Measurements from ENCODE around the gene HIVEP1. TPM values are rescaled to one million over a fixed set of nuclear protein-coding genes. Genes with fewer than 3 reads are reported as not detected.

Gene HIVEP1
- polyA plus RNA-seq, 1 of the 3 experiments (the other 2 are of a cell fraction) = 7.7 TPM

- no peak overlapping the region for H3K4me3 ChIP-seq (ENCODE audit: low read depth in 2 of 2, low read length in 1 of 2)
- H3F3A ChIP-seq (replicated peaks; ENCODE audit: insufficient read depth) = no peaks in the 10 kb centered on the region
- no peak for DNase-seq
- no peaks in the 10 kb centered on the region for H3K9me3 ChIP-seq
- no peaks in the 10 kb centered on the region for H3K4me1 ChIP-seq (ENCODE audit: control insufficient read depth in 1 of 2, insufficient read depth in 2 of 2, low read depth in 1 of 2, low read length in 1 of 2)
- no peaks in the 10 kb centered on the region for H3K9me2 ChIP-seq
- no peaks in the 10 kb centered on the region for H4K20me1 ChIP-seq (ENCODE audit: insufficient read depth)
- H2AFZ ChIP-seq (ENCODE audit: low read depth) = no peak overlapping the region
- no peak overlapping the region for H3K9ac ChIP-seq
- TF ChIP-seq NRF1 (IDR thresholded peaks at IDR 0.05; ENCODE audit: low read depth, low read length) (no peak), NFIC (IDR thresholded peaks at IDR 0.05; ENCODE audit: borderline replicate concordance) (no peak)
- TF ChIP-seq, protein P1, sequence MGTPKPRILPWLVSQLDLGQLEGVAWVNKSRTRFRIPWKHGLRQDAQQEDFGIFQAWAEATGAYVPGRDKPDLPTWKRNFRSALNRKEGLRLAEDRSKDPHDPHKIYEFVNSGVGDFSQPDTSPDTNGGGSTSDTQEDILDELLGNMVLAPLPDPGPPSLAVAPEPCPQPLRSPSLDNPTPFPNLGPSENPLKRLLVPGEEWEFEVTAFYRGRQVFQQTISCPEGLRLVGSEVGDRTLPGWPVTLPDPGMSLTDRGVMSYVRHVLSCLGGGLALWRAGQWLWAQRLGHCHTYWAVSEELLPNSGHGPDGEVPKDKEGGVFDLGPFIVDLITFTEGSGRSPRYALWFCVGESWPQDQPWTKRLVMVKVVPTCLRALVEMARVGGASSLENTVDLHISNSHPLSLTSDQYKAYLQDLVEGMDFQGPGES (IDR thresholded peaks at IDR 0.05; ENCODE audit: low read depth, low read length) = no peak
- TF ChIP-seq, protein P2, sequence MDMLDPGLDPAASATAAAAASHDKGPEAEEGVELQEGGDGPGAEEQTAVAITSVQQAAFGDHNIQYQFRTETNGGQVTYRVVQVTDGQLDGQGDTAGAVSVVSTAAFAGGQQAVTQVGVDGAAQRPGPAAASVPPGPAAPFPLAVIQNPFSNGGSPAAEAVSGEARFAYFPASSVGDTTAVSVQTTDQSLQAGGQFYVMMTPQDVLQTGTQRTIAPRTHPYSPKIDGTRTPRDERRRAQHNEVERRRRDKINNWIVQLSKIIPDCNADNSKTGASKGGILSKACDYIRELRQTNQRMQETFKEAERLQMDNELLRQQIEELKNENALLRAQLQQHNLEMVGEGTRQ (IDR thresholded peaks at IDR 0.05; ENCODE audit: borderline replicate concordance, low read depth, low read length) = no peak
- H3K79me2 ChIP-seq (ENCODE audit: insufficient read depth) = no peaks in the 10 kb centered on the region
- H3K27me3 ChIP-seq (ENCODE audit: insufficient read depth) = no peaks in the 10 kb centered on the region
- H3K4me2 ChIP-seq = no peak overlapping the region
- H3K36me3 ChIP-seq (replicated peaks in 1 of 2; ENCODE audit: control insufficient read depth in 1 of 2, insufficient read depth in 2 of 2, low read length in 1 of 2) = no peaks in the 10 kb centered on the region
- WGBS (ENCODE audit: low lambda C conversion rate) = 87% methylated on average over 5 of the region's 5 CpGs
- CTCF ChIA-PET = interaction anchor here (0.6 to 1.5 kb wide), 2 partner anchors 28 to 61 kb away, joined by 3 to 4 read pairs; no protein-coding TSS in a partner anchor
- POLR2A ChIA-PET = no interaction called here
- H3K27ac ChIP-seq (ENCODE audit: low read depth in 2 of 2, low read length in 1 of 2) = no peak overlapping the region
Observed at GRCh38 chr6:12173181-12173580, 161.1 kb downstream of the HIVEP1 start.

GRCh38 chr6:12173661-12174060 is 161.5 kb downstream of the HIVEP1 start:
- Histone ChIP-seq H3K27me3 (ENCODE audit: insufficient read depth) (no peaks in the 10 kb centered on the region), H3K4me2 (no peak overlapping the region)

More at GRCh38 chr6:12173661-12174060, 161.5 kb downstream of the HIVEP1 start:
- Histone ChIP-seq H2AFZ (ENCODE audit: low read depth) (no peak overlapping the region), H3F3A (replicated peaks; ENCODE audit: insufficient read depth) (no peaks in the 10 kb centered on the region), H3K9me3 (no peaks in the 10 kb centered on the region), H3K4me3 (ENCODE audit: low read depth in 2 of 2, low read length in 1 of 2) (no peak overlapping the region), H3K79me2 (ENCODE audit: insufficient read depth) (no peaks in the 10 kb centered on the region), H3K27ac (ENCODE audit: low read depth in 2 of 2, low read length in 1 of 2) (no peak overlapping the region), H3K36me3 (replicated peaks in 1 of 2; ENCODE audit: control insufficient read depth in 1 of 2, insufficient read depth in 2 of 2, low read length in 1 of 2) (no peaks in the 10 kb centered on the region), H4K20me1 (ENCODE audit: insufficient read depth) (no peaks in the 10 kb centered on the region), H3K4me1 (ENCODE audit: control insufficient read depth in 1 of 2, insufficient read depth in 2 of 2, low read depth in 1 of 2, low read length in 1 of 2) (no peaks in the 10 kb centered on the region), H3K9me2 (no peaks in the 10 kb centered on the region), H3K9ac (no peak overlapping the region)
- no peak for DNase-seq
- CTCF ChIA-PET = interaction anchor here (0.6 to 1.5 kb wide), 2 partner anchors 28 to 61 kb away, joined by 3 to 4 read pairs; no protein-coding TSS in a partner anchor
- TF ChIP-seq NRF1 (IDR thresholded peaks at IDR 0.05; ENCODE audit: low read depth, low read length) (no peak), FOXJ3 (CRISPR knock-in tag; IDR thresholded peaks at IDR 0.05) (no peak), GATA2 (CRISPR knock-in tag; IDR thresholded peaks at IDR 0.05) (no peak), NFIC (IDR thresholded peaks at IDR 0.05; ENCODE audit: borderline replicate concordance) (no peak), ELF1 (IDR thresholded peaks at IDR 0.05) (no peak)
- TF ChIP-seq, protein P3, sequence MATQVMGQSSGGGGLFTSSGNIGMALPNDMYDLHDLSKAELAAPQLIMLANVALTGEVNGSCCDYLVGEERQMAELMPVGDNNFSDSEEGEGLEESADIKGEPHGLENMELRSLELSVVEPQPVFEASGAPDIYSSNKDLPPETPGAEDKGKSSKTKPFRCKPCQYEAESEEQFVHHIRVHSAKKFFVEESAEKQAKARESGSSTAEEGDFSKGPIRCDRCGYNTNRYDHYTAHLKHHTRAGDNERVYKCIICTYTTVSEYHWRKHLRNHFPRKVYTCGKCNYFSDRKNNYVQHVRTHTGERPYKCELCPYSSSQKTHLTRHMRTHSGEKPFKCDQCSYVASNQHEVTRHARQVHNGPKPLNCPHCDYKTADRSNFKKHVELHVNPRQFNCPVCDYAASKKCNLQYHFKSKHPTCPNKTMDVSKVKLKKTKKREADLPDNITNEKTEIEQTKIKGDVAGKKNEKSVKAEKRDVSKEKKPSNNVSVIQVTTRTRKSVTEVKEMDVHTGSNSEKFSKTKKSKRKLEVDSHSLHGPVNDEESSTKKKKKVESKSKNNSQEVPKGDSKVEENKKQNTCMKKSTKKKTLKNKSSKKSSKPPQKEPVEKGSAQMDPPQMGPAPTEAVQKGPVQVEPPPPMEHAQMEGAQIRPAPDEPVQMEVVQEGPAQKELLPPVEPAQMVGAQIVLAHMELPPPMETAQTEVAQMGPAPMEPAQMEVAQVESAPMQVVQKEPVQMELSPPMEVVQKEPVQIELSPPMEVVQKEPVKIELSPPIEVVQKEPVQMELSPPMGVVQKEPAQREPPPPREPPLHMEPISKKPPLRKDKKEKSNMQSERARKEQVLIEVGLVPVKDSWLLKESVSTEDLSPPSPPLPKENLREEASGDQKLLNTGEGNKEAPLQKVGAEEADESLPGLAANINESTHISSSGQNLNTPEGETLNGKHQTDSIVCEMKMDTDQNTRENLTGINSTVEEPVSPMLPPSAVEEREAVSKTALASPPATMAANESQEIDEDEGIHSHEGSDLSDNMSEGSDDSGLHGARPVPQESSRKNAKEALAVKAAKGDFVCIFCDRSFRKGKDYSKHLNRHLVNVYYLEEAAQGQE (IDR thresholded peaks at IDR 0.05; ENCODE audit: low read depth, low read length) = no peak
- 95% methylated on average over 2 of the region's 2 CpGs for WGBS (ENCODE audit: low lambda C conversion rate)
- POLR2A ChIA-PET = no interaction called here

Measured in SK-N-SH (cell line).